ENCODE results near the gene MECR. TPM values are rescaled to one million over a fixed set of nuclear protein-coding genes. Genes with fewer than 3 reads are reported as not detected.

Gene MECR
- total RNA-seq, 1 donor from 2014 or later: 26.8 TPM

Other genes starting within 250 kb of the MECR start
- gene TMEM200B, start 107.0 kb downstream of the MECR start, total RNA-seq: 0.10 and 0.29 TPM in 2 replicates
- gene SRSF4, start 49.0 kb downstream of the MECR start, total RNA-seq: 56.7 and 62.4 TPM in 2 replicates
- gene PTPRU, start 5.6 kb upstream of the MECR start, total RNA-seq: 21.5 and 25.8 TPM in 2 replicates

Measured in myocyte (in vitro differentiated cells).